Spleen (tissue), 11 donors: ENCODE results near the gene PRKCA. TPM values are rescaled to one million over a fixed set of nuclear protein-coding genes. Genes with fewer than 3 reads are reported as not detected.
"Not testable (repeated sequence)": the region's sequence is repeated elsewhere in the genome, so short reads cannot be mapped to it uniquely, and the experiment has no call there.

Source experiments
- DNase-seq: peaks from one replicate; pipeline ENCODE4 v3.0.0-alpha.2; 2020
- H3K27ac ChIP-seq, 8 donors: fragments of 200-600 bp; sonication (generic) in 7 of 8; 1 replicate in 4 of 8; 2 replicates in 4 of 8; pipeline versions ENCODE4 v1.5.0 to v1.8.0; 2016 to 2021; ENCODE audit warnings: inconsistent platforms in 4 of 8, mild to moderate bottlenecking in 4 of 8, moderate library complexity in 1 of 8
- H3K27me3 ChIP-seq, 7 donors: fragments of 200-600 bp; sonication (generic) in 6 of 7; replicated peaks in 1 of 7; 1 replicate in 4 of 7; 2 replicates in 3 of 7; pipeline versions ENCODE4 v1.5.0 to v1.8.0; 2016 to 2021; ENCODE audit warnings: inconsistent platforms in 3 of 7, mild to moderate bottlenecking in 1 of 7
- H3K36me3 ChIP-seq, 6 donors: fragments of 200-600 bp; sonication (generic) in 5 of 6; 1 replicate in 4 of 6; 2 replicates in 2 of 6; pipeline versions ENCODE4 v1.5.0 to v1.8.0; 2016 to 2021; ENCODE audit warnings: inconsistent platforms in 2 of 6
- H3K4me1 ChIP-seq, 6 donors: fragments of 200-600 bp; sonication (generic) in 5 of 6; 1 replicate in 3 of 6; 2 replicates in 3 of 6; pipeline versions ENCODE4 v1.5.0 to v1.8.0; 2016 to 2021; ENCODE audit warnings: inconsistent platforms in 3 of 6
- H3K4me3 ChIP-seq, 8 donors: fragments of 200-600 bp; sonication (generic) in 7 of 8; 1 replicate in 4 of 8; 2 replicates in 4 of 8; pipeline versions ENCODE4 v1.5.0 to v1.8.0; 2016 to 2021; ENCODE audit warnings: inconsistent platforms in 4 of 8, mild to moderate bottlenecking in 4 of 8, moderate library complexity in 2 of 8
- H3K9me3 ChIP-seq, 8 donors: fragments of 200-600 bp; sonication (generic) in 7 of 8; 1 replicate in 4 of 8; 2 replicates in 4 of 8; pipeline versions ENCODE4 v1.5.0 to v1.8.0; 2016 to 2021; ENCODE audit warnings: inconsistent platforms in 4 of 8
- POLR2A ChIP-seq, 3 donors: fragments of 450-650 bp; IDR thresholded peaks; one replicate each; pipeline ENCODE4 v1.5.1; 2017; ENCODE audit warnings: antibody characterized with exemption in 3 of 3, mild to moderate bottlenecking in 1 of 3
- POLR2AphosphoS5 ChIP-seq, 3 donors: sonication (generic); formaldehyde crosslinking; IDR thresholded peaks; one replicate each; pipeline ENCODE4 v1.5.1; 2017; ENCODE audit warnings: antibody characterized with exemption in 3 of 3
- WGBS, 5 donors: extraction: QIAGEN DNeasy Blood & Tissue Kit in 3 of 5; methylation state at CpG; one replicate each; pipeline versions ENCODE4 v1.1.5 to v1.1.7; 2013 to 2018; 5-methylcytosine and 5-hydroxymethylcytosine counted together
- intact Hi-C: fragments of 100-400 bp; cut with DNase I; formaldehyde crosslinking; loops from one replicate; pipeline ENCODE4 v1.15.0; 2023; ENCODE audit warnings: low total_unique reads
- polyA plus RNA-seq, 3 donors: library from polyadenylated mRNA; stranded (reverse); fragments of 200-250 nt; gene quantifications; one replicate each; pipeline ENCODE4 v1.2.1, GENCODE V29; 2013
- total RNA-seq, 7 donors: library from RNA; depleted of rRNA in 3 of 7; stranded (reverse); fragments of >200 nt in 3 of 7; fragmentation: NEBNext Ultra II Directional in 4 of 7; extraction: Animal tissue kit (Norgen Biotek cat#: 25700) in 4 of 7; gene quantifications; one replicate each; pipeline versions ENCODE4 v1.1.0 to v1.2.1, GENCODE V29; 2016 to 2021
- TF ChIP-seq, protein P1 (sequence below), 11 experiments: fragments of 200-600 bp in 7 of 11; fragments of 450-650 bp in 4 of 11; sonication (generic) in 4 of 11; IDR thresholded peaks in 8 of 11; conservative IDR thresholded peaks in 3 of 11; 1 replicate in 7 of 11; 2 replicates in 4 of 11; pipeline versions ENCODE4 v1.4.0 to v1.8.0; 2016 to 2021; ENCODE audit warnings: antibody characterized with exemption in 11 of 11, inconsistent platforms in 4 of 11, mild to moderate bottlenecking in 1 of 11
- donor health status: healthy with polysubstance abuse.
- donor health status: DM: no; HTN: no; CAD: no; lungs with moderate emphysema.
- donor health status: DM: no; HTN: no; CAD: no.
- donor health status: Bipolar disorder and iron deficiency.
- donor health status: healthy.
- donor health status: DM: no; HTN: no; CAD: no.
- donor health status: DM: yes; HTN: yes; CAD: no.

PRKCA gene
- total and polyA plus RNA-seq, 10 donors, result 1.7 to 59.7 (median 31.2) TPM

DNA sequence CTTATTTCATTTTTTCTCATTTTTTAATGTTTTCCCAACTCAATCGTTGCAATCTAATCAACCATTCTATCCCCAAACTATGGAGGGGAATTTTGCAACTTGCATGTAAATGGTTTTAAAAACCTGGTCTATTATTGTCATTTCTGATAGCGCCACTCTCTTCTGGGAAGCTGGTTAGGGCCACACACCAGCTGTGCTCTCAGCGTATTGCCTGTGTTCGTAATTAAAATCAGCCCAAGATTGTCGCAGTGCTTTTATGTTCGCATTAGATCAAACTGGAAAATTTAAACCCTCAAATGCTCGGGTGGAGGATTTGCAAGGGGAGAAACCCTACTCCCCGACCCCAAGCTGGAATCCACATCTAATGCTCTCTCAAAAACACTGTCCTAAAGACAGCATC is 409.0 kb downstream of the PRKCA start:
- Histone ChIP-seq H3K9me3 (no peaks in the 10 kb centered on the region), H3K27me3 (no peaks in the 10 kb centered on the region), H3K36me3 (no peaks in the 10 kb centered on the region), H3K4me3 (no peak overlapping the region), H3K4me1 (peaks cover 0 to 24% (median 0%) of the 10 kb centered on the region in 6 donors), H3K27ac (no peak overlapping the region)
- TF ChIP-seq POLR2A (IDR thresholded peaks at IDR 0.05), result no peak
- TF ChIP-seq POLR2AphosphoS5 (IDR thresholded peaks at IDR 0.05), result no peak
- TF ChIP-seq, protein P1, sequence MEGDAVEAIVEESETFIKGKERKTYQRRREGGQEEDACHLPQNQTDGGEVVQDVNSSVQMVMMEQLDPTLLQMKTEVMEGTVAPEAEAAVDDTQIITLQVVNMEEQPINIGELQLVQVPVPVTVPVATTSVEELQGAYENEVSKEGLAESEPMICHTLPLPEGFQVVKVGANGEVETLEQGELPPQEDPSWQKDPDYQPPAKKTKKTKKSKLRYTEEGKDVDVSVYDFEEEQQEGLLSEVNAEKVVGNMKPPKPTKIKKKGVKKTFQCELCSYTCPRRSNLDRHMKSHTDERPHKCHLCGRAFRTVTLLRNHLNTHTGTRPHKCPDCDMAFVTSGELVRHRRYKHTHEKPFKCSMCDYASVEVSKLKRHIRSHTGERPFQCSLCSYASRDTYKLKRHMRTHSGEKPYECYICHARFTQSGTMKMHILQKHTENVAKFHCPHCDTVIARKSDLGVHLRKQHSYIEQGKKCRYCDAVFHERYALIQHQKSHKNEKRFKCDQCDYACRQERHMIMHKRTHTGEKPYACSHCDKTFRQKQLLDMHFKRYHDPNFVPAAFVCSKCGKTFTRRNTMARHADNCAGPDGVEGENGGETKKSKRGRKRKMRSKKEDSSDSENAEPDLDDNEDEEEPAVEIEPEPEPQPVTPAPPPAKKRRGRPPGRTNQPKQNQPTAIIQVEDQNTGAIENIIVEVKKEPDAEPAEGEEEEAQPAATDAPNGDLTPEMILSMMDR (IDR thresholded peaks at IDR 0.05 in 8 of 11, conservative IDR thresholded peaks at IDR 0.05 in 3 of 11), result no peak
- intact Hi-C loops, result no loop called here
- DNase-seq, result no peak
- WGBS, 5 donors, result 77 to 85% (median 78%) methylated on average over 8 of the region's 8 CpGs

DNA sequence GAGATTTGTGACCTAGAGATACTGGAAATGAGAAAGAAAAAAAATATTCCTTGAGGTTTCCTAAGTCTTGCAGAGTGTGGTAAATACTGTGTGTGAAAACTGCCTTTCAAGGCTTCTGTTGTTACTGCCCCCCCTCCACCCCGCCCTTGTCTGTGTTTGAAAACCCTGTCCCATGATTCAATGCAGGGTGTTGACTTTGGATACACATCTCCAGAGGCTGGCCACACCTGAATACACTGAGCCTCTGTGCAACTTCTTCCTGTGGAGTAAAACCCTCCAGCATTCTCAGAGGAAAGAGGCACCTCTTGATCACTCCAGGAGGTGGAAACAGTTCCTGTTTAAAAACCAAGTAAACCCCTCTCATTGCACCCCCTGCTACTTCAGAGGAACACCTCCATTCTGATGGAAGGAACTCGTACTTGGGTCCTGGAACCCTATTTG is 409.5 kb downstream of the PRKCA start:
- Histone ChIP-seq H3K9me3 (no peaks in the 10 kb centered on the region), H3K27me3 (no peaks in the 10 kb centered on the region), H3K36me3 (no peaks in the 10 kb centered on the region), H3K4me1 (peaks cover 0 to 24% (median 0%) of the 10 kb centered on the region in 6 donors), H3K27ac (peak overlapping the region in 2 of 8 donors; percentile 17 to 30), H3K4me3 (no peak overlapping the region)
- DNase-seq, result no peak
- intact Hi-C loops, result no loop called here
- TF ChIP-seq, protein P1 (IDR thresholded peaks at IDR 0.05 in 8 of 11, conservative IDR thresholded peaks at IDR 0.05 in 3 of 11), result no peak
- no peak for TF ChIP-seq POLR2AphosphoS5 (IDR thresholded peaks at IDR 0.05)
- 34 to 51% (median 43%) methylated on average over 2 of the region's 2 CpGs for WGBS, 5 donors

DNA sequence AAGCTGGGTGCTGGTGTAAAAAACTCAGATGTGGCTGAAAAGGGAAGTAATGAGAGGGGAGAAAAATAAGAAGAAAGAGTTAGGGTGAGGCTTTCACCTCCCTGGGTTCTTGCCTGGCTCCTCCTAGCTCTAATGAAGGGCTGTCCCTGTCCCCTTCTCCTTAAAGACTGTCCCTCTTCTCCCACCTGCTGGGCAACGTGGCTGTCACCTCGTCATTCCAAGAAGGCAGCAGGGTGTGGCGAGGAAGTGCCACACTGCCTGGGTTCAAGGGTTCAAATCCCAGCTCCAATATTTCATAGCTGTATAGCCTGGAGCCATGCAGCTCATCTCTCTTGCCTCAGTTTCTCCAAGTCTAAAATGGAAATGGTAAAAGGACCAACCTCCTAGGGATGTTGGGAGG is 410.0 kb downstream of the PRKCA start:
- WGBS, 5 donors, result 61 to 79% (median 67%) methylated on average over 3 of the region's 3 CpGs
- no peak for TF ChIP-seq POLR2AphosphoS5 (IDR thresholded peaks at IDR 0.05)
- no peak for TF ChIP-seq POLR2A (IDR thresholded peaks at IDR 0.05)
- TF ChIP-seq, protein P1 (IDR thresholded peaks at IDR 0.05 in 8 of 11, conservative IDR thresholded peaks at IDR 0.05 in 3 of 11), result no peak
- no peak for DNase-seq
- intact Hi-C loops, result no loop called here
- Histone ChIP-seq H3K27me3 (no peaks in the 10 kb centered on the region), H3K4me3 (no peak overlapping the region), H3K27ac (peak overlapping the region in 3 of 8 donors; percentile 7 to 30 (median 17)), H3K36me3 (no peaks in the 10 kb centered on the region), H3K4me1 (peaks cover 0 to 24% (median 0%) of the 10 kb centered on the region in 6 donors), H3K9me3 (no peaks in the 10 kb centered on the region)

DNA sequence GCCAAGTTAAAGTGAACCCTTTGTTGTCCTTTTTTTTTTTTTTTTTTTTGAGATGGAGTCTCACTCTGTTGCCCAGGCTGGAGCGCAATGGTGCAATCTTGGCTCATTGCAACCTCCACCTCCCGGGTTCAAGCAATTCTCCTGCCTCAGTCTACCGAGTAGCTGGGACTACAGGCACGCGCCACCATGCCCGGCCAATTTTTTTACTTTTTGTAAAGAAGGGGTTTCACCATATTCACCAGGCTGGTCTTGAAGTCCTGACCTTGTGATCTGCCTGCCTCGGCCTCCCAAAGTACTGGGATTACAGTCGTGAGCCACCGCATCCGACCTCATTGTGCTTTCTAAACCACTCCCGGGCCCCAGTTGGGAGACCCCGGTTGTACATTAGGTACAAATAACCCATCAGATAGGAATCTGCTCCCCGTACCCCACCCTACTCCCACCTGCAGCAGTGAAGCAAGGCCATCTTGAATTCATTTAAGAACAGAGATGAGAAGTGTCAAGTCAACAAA is 410.7 kb downstream of the PRKCA start:
- H3K36me3 ChIP-seq, H3K4me3 ChIP-seq, DNase-seq, H3K9me3 ChIP-seq, H3K27me3 ChIP-seq, intact Hi-C loops: not testable (repeated sequence)
- WGBS, 5 donors, result 88 to 96% (median 92%) methylated on average over 13 of the region's 13 CpGs
- Histone ChIP-seq H3K27ac (peak overlapping the region in 3 of 8 donors; percentile 45 to 61 (median 55)), H3K4me1 (peaks cover 0 to 24% (median 0%) of the 10 kb centered on the region in 6 donors)
